Bone marrow (tissue), 2 donors: Measurements from ENCODE around the gene CBX1.
"Not testable (repeated sequence)": the region's sequence is repeated elsewhere in the genome, so short reads cannot be mapped to it uniquely, and the experiment has no call there.

Experiments used
- DNase-seq, 2 donors: peaks; one replicate each; lab custom pipeline; 2025; lab: John Stamatoyannopoulos, UW

The CBX1 gene

DNA sequence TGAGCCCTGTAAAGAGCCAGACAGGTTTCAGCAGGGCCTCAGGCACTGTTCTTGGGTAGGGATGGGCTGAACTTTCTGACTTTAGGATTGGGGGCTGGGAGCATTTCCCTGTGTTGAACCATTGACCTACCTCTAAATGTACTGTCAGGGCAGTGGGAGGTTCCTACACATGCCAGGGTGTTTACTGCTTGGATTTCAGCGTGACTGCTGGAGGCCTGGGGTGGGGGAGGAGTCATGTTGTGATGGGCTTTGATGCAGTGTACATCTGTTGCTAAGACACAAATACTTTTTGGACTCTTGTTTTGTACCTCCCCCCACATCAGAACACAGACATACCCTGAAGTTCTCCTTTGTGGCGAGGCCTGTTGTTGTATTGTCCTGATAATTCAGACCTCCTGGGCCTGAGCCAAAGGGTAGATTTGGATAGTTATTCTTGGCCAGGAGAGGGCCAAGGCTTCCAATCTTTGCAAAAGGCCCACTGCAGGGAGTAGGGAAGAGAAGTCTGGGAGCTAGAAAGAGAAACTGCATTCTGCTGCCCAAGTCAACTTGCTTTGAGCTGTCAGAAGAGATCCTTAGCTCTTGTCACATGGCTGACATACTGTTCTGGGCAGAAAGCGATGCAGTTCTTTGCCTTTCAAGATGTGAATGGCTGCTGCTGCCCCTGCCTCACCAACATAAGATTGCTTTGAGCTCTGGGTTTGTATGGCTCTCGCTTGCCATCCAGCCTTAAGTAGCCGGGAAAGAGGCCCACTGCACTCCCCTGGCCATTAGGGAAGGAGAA lies 49.4 kb downstream of the CBX1 start:
- no peak for DNase-seq

DNA sequence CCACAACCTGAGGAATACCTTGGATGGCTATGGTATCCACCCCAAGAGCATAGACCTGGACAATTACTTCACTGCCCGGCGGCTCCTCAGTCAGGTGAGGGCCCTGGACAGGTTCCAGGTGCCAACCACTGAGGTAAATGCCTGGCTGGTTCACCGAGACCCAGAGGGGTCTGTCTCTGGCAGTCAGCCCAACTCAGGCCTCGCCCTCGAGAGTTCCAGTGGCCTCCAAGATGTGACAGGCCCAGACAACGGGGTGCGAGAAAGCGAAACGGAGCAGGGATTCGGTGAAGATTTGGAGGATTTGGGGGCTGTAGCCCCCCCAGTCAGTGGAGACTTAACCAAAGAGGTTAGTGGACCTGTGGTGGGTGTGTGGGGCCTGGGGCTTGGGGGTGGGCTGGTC lies 50.0 kb downstream of the CBX1 start:
- no peak for DNase-seq

DNA sequence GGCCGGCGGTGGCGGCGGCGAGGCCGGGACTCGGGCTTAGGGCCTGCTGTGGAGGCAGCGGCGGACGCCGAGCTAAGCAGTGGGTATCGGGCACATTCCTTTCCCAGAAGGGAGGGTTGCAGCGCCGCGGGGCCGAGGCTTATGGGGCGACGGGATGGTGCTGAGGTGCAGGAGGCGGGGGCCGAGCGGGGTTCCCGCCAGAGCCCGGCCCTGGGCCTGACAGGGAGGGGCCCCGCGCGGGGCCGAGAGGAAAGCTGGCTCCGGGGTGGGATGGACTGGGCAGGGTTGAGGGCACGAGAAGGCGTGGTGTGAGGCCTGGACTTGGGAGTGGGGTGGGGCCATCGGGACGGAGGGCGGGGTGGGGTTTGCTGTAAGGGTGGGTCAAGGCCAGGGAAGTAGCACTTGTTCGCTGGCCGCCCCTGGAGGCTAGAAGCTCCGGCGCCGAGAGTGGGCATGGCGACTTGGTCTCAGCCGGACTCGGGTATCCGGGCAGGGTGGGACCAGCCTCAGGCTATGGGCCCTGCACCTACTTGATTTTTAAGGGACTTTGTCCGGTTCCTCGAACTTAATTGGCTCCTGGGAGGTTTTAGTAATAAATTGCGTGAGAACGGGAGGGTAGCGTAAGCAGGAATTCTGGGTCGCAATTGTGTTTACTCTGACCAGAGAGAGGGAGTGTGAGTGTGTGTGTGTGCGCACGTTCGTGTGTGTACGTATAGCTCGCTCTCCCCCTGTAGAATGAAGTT lies 52.7 kb downstream of the CBX1 start:
- DNase-seq = peak in 1 of 2 donors; percentile 26

DNA sequence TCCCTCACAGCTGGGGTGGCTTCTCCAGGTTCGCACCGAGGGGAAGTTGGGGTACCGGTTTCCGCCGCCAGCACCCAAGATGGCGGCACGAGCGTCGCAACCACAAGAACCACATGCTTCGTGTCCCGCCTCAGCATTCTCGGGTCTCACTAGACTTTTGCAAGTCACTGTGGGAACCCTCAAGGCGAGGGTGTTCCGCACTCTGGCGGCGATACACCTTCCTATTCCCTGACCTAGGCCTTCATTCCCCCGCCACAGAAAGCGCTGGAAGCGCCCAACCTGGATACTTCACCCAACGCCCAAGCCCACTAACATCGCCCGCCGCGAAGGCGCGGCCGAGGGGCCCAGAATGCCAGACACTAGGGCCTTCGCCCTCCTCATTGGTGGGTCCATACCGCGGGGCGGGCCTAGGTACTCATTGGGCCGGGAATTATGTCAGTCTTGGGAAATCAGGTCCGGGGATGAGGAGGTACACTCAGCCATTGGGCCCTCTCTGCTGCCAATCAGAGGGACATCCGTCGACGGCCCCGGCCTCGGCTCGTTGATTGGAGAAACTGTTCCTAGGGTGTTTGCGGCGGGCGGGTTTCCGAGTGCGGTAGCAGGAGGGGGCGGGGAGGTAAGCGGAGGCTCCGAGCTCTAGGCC lies 53.4 kb downstream of the CBX1 start, which contains the start of gene NFE2L1:
Gene NFE2L1 (plus strand): TSS at position 619 of the 643 bp plus-strand sequence. CDS start 2,760 bp downstream, outside the sequence.
- DNase-seq = peak; percentile 98

DNA sequence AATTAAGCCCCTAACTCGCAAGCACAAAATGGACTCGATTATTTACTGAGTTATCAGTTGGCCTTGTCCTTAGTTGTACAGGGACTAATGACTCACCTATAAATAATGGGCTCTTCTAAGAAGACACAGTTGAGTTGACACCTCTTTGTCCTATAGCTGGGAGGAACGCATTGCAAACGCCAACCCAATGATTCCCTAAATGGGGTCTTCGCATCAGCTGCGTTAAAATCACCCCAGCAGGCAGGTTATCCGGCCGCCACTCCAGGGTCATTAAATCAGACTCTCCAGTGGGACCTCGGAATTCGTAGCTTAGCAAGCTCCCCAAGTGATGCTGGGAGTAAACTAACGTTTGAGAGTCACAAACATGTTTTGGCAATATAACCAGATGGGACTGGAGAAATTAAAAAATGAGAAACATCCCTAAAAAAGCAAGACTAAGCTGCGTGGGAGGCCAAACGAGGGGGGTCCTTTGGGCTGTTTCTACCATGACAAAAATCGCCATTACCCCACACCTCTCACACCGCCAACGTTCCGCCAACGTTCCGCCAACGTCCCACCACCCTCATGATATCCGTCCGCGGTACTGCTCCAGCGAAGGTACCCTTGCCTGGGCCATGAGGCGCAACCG lies 54.1 kb downstream of the CBX1 start:
- DNase-seq = no peak

DNA sequence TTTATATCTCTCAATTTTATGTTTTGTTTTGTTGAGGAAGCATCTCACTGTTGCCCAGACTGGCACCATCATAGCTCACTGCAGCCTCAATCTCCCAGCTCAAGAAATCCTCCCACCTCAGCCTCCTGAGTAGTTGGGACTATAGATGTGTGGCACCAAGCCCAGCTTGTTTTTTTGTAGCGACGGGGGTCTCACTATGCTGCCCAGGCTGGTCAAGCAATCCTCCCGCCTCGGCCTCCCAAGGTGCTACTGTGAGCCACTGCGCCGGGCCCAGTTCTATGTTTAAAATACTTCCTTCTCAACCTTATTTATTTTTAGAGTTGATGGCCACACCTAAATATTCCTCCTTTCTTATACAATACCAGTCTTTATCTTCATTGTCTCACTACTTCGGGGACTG lies 55.0 kb downstream of the CBX1 start:
- DNase-seq = no peak

DNA sequence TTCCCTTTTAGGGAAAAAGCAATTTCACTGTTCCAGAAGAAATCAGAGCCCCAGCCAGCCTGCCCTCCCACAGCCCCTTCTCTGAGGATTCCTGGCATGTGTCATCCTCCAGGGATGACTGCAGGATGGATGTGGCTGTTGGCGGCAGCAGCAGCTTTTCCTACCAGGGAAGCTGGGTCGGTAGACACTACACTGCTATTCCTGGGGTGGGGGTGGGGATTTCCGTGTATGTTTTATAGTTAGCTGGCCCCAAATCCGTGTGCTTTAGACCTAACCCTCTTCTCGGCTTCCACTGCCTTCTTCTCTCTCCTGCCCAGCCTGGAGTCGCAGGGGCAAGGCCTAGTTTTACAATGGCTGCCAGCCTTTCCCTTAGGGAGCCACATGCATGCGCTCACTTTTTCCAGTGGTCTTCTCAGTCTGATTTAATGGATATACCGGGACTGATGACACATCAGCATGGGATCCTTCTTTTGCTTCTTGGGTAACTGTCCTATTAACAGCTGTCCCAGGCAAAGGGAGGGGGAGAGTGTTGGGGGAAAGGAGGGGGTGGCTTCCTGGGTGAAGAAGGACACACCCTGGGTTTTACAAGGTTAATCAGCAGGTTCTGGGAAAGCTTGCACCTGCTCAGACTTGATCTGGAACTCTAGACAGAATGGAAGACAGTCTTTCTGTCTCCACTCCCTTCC lies 55.8 kb downstream of the CBX1 start:
- DNase-seq = no peak

DNA sequence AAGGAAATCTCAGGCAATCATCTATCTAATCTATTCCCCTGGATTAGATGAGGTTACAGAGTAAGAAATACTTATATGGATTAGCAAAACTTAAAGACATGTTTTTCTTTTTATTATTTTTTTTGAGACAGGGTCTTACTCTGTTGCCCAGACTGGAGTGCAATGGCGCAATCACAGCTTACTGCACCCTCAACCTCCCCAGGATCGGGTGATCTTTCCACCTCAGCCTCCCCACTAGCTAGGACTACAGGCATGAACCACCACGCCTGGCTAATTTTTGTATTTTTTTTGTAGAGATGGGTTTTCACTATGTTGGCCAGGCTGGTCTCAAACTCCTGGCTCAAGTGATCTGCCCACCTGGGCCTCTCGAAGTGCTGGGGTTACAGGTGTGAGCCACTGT lies 56.4 kb downstream of the CBX1 start:
- no peak for DNase-seq

DNA sequence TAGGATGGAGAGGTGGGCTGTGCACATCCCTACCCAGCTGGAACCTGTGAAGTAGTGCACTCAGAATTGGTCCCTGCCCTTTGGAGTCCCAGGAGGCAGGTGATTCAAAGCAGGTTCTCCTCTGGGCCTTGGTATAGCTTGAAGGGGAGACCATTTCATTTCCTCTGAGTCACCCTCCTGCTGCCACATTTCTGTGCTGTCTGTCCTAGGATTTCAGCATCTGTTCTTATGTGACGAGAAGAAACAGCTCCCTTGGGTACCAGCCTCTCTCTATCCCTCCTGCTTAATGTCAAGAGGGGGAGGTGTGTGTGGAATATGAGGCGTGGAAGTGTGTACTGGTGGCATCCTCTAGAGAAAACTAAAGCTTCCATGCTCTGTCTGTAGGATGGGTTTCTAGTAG lies 58.1 kb downstream of the CBX1 start:
- DNase-seq = no peak

DNA sequence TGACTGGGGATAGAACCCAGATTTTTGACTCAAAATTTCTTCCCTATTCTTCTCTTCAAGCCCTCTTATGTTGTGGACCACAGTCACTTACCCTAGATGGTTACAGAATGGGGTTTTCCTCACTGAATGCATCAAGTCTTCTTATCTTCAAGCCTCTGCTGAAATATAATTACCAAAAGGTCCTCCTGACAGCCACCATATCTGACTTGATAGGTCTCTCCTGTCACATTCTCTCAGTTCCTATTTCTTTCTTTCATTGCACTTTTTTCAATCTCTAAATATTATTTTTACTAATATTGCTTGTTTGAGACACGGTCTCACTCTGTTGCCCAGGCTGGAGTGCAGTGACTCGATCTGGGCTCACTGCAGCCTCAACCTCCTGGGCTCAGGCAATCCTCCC lies 62.6 kb downstream of the CBX1 start:
- no peak for DNase-seq

DNA sequence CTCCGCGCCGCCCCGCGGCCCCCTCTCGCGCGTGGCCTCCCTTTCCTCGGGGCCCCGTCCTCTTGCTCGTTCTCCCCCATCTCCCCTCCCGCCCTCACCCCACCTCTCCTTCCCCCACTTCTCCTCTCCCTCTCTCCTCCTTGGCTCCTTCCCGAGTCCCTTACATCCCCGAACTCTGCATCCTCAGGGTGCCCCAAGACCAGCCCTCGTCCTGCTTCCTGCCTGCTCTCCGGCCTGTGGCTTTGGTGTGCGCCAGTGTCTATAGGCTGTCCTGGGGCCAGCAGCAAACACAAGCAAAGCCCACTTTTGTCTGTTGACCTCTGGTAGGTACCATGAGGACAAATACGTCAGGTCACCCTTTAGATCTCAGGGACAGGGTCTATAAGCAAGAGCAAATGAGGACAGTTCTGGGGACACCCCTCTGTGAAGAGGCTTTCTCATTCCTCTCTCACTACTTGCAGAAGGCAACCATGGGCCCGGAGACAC lies 63.4 kb downstream of the CBX1 start:
- DNase-seq = no peak

DNA sequence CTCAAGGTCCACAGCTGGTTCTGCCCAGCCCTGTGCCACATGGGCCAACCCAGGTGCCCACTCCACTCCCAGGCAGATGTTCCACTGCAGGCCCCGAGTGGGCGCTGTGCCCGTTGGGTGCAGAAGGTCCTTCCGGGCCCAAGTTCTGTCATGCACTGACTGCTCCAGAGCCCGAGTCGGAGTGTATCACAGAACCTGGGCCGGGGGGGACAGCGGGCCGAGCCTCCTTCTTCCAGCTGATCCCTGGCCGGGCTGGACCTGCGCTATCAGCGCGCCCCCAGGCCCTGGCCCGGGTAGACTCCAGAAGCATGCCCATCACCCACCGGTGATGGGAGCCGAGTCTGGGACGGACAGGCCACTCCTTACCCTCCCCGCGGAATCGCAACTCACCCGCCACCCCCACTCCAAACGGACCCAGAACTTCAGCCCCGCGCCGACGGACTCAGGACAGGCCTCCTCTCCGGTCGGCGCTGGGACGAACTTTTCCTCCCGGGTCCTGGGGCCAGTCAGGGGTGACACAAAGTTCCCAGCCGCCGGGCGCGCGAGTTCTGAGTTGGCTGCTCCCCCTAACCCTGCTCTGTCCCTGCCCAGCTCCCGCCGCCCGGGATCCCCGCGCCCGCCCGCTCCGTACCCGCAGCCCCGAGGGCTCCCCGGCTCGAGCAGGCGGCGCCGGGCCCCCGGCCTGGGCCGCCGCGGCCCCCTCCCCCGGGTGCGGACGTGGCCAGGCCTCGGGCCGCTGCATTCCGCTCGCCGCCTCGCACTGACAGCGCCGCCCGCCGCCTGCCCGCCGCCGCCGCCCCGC lies 64.0 kb downstream of the CBX1 start, which contains the start of gene COPZ2:
Gene COPZ2 (minus strand): TSS at position 762 of the 802 bp plus-strand sequence. CDS start 20 bp downstream, at position 742.
- DNase-seq = peak in 1 of 2 donors; percentile 56

DNA sequence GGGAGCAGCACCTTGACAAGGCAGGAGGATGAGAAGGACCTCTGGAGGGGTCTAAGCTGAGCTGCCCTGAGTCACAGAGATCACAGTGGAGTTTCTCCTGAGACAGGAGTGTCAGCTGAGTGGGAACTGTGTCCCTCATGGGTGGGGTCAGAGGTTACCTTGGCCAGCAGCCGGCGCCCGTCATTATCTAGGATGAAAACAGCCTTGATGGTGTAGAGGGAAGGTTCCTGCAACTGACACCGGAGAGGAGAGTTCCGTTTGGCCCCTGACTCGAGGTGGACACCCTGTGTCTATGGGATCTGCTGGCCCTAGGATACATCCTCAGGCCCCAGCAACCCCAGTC lies 64.6 kb downstream of the CBX1 start:
- DNase-seq = no peak

DNA sequence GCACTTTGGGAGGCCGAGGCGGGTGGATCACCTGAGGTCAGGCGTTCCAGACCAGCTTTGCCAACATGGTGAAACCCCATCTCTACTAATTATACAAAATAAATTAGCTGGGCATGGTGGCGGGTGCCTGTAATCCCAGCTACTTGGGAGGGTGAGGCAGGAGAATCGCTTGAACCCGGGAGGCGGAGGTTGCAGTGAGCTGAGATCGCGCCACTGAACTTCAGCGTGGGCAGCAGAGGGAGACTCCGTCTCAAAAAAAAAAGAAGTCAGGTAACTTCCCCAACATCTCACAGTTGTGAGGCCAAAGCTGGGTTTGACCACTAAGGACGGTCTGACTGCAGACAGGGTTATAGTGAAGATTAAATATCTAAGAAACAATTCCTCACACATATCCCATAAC lies 66.5 kb downstream of the CBX1 start:
- not testable (repeated sequence) for DNase-seq

DNA sequence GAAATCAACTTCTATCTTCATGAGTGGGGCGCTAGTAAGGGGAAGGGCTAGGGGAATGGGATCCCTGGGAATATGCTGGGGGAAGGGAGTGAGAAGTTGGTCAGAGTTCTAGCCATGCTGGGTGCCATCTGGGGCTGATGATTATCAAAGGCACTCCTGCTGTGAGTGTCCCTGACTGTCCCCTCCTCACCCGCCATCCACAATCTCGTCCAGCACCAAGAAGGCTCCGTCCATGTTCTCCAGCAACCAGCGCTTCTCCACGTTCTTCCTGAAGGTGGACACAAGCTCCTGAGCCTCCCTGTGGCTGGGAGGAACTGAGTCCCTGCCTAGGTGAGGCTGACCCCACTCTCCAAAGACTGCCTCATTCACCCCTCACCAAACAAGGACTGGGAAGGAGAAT lies 69.3 kb downstream of the CBX1 start:
- no peak for DNase-seq

DNA sequence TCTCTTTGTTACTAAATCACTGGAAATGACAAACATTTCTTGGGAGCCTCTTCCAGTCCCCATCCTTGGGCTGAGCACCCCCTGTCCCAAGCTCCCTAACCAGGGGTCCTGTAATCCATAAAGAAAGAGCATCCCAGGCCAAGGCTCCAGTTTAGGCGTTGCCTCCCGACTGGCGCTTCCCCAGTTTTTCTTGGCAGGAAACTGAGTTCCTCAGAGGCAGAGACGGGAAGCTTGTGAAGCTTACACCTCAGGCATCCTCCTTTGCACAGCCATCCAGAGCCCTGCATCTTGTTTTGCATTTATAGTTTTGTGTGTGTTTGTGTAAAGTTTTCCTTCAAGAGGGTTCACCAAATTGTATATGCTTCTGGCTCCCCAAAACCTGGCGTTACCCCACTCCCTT lies 70.7 kb downstream of the CBX1 start:
- DNase-seq = no peak

DNA sequence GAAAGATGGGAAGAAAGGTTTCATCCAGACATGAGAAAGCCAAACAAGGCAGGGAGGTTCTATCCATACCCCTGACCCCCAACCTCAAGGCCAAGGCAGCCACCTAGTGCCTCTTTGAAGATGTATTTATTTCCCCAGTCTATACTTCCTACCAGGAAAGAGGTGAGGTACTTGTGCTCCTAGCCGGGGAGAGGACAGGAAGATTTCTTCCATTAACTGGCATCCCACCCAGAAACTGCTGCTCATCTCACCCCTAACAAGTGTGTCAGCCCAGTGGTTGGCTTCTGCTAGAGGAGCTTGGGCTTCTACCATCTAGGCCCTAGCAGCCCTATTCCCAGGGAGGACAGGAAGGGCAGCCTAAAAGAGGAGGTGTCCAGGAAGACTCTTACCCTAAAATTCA lies 72.5 kb downstream of the CBX1 start:
- DNase-seq = no peak

DNA sequence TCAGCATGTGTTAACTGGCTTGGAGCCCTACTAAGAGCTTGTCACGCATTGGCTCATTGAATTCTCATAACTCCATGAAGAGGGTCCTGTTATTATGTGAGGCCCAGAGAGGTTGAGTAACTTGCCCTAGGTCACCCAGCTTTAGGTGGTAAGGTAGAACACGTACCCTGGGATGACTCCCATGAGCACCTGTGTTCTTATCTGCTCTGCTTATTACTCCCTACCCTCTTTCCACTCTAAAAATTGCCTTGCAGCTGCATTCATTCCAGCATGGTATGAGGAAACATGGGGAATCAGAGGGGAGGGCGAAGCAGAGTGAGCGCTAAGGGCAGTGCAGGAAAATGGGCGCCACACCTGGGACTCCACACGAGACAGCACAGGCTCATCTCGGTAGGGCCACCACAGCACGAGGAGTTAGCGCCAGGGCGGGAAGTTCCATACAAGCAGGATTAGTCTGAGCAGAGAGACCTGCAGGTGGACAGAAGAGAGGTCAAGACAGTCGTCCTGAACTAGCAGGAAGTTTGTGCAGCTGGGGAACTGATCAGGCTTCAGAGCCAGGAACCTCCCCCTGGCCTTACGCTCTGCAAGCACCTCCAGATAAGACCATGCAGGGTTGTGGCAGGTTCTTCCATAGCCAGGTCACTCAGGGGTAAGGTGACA lies 73.8 kb downstream of the CBX1 start:
- DNase-seq = no peak

DNA sequence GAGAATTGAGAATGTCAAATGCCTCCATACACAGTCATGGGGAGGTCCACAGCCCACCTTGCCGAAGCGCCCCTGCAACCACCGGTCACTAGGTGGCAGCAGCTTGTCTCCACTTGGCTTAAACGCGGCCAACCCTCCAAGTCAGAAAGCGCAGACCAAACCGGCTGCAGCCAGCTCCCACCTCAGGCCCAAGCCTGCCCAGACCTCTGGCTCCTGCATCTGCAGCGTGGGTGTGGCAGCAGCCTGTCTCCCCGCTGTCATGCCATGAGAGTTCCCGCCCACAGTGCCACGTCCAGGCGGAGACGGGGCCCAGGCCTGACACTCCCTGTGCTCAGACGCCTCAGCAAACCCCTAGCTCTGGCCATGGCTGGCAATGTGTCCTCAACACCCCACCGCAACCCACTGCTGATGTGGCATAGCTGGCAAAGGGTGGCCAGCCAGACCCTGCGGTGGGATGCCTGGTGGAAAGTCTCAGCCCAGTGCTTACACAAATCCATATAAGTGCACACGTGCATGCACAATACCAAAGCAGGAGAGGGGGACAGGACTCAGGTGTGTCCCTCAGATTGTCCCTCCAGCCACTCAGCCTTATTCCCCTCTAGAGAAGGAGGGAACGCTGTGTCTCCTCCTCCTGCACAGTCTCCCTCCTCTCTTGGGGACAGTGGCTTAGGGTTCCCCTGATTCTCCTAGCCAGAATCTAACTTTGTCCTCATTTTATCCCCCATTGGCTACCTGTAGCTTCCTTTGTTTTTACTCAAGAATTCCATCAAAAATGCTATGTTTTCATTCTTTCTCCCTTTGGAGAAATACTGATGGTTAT lies 74.6 kb downstream of the CBX1 start:
- peak; percentile 33 to 62 for DNase-seq
